CD4-positive, alpha-beta T cell treated with Interleukin-10 for 1 hour (primary cell): ENCODE measurements around the gene GTF2I.
"Not testable (repeated sequence)": the region's sequence is repeated elsewhere in the genome, so short reads cannot be mapped to it uniquely, and the experiment has no call there.

Experiments used
- DNase-seq: peaks from one replicate; pipeline ENCODE4 v3.0.0-alpha.2; 2020

GTF2I gene

DNA sequence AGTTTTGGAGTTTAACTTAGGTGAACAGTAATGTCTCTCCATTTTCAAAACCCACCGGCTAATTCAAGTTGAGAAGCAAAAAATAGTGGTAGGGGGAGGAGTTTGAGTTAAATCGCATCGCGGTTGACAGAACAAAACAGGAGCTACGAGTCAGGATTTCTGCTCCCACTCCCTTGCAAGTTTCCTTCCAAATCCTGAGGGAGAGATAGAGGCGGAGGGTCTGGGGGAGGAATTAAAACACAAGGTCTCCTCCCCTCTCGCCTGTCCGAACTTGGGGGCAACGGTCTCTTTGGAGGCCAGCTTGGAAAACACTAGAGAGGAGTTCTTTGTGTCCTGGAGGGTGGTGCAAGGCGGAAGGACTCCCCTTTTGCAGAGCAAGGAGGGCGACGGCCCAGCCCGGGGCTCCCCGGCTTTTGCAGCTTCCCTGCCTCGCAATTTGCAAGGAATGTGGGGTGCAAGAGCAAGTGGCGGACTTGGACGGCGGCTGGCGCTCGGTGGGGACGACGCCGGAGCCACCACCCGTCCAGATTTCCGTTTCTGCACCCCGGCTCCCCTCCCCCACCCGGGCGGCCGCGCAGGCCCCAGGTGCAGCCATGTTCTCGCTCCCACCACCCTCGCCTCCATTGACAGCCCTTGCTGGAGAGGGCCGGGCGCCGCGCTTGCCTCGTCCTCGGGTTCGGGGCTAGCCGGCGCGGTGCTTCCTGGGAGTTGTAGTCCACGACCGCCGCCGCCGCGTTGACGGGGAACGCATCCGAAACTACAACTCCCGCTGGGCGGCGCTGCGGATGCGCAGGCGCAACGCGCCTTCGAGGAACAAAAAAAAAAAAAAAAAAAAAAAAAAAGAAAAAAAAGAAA lies 454 bp upstream of the GTF2I start:
- DNase-seq, result peak; percentile 98

DNA sequence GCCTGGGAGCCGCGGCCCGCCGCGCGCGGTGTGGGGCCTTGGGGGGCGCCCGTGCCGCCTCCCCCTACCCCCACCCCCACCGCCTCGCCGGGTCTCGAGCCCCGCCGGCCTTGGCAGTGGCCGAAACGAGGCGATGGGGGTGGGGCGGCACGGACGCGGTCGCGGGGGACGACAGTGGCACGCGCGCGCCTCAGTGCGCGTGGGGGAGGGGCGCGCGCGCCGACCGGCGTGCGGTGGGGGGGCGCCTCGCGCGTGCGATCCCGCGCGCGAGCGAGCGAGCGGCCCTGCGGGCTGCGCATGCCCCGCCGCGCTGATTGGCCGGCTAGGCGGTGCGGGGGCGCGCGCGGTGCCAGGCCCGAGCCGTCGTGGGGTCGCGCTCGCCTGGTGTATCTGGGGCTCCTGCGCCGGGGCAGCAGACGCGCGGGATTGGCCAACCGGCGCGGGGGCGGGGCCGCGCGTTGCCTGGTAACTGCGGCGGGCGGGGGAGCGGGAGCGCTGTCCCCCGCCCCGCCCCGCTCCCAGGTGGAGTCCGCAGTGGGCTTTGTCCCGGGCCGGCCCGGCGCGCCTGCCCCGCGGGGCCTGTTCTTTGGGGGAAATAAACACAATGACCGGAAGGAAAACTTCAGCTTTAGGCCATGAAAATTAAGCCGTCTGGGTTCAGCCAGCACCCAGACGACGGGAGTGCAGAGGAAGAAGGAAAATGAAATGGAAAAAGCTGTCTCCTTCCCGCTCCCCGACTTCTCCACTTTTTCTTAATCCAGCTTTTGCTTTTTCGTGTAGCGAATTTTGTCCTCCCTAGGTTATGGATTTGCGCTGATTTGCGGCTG lies 873 bp downstream of the GTF2I start:
- DNase-seq, result peak; percentile 91

DNA sequence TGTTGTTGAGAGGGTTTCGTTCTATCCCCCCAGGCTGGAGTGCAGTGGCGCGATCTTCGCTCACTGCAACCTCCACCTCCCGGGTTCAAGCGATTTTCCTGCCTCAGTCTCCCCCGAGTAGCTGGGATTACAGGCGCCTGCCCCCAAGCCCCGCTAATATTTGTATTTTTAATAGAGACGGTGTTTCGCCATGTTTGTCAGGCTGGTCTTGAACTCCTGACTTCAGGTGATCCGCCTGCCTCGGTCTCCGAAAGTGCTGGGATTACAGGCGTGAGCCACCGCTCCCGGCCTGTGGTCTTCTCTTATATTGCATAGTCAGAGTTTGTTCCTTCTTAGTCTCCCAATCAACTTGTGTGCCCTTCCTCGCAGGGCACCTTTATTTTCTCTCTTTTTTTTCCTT lies 2.7 kb downstream of the GTF2I start:
- not testable (repeated sequence) for DNase-seq

DNA sequence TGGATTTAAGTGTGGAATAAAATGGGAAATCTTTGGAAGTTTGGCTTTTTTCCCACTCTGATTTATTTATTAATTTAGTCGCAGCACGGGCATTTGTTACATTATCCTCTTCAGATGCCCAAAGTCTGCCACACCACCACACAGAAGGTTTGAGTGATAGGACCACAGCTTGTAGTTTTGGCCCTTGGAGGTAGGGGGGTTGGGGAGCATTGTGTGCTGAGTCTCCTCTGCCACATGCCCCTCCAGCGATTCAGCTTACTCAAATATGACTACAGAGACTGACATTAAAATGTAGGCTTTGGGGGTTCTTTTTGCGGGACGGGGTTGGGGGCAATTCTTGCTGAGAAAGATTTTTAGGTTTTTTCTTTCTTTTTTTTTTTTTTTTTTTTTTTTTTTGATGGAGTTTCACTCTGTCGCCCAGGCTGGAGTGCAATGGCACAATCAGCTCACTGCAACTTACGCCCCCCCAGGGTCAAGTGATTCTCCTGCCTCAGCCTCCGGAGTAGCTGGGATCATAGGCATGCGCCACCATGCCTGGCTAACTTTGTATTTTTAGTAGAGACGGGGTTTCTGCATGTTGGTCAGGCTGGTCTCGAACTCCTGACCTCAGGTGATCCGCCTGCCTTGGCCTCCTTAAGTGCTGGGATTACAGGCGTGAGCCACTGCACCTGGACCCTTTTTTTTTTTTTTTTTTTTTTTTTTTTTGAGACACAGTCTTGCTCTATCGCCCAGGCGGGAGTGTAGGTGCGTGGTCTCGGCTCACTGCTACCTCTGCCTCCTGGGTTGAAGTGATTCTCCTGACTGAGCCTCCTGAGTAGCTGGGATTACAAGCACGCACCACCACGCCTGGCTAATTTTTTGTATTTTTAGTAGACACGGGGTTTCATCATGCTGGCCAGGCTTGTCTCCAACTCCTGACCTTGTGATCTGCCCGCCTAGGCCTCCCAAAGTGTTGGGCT lies 4.6 kb downstream of the GTF2I start:
- not testable (repeated sequence) for DNase-seq

DNA sequence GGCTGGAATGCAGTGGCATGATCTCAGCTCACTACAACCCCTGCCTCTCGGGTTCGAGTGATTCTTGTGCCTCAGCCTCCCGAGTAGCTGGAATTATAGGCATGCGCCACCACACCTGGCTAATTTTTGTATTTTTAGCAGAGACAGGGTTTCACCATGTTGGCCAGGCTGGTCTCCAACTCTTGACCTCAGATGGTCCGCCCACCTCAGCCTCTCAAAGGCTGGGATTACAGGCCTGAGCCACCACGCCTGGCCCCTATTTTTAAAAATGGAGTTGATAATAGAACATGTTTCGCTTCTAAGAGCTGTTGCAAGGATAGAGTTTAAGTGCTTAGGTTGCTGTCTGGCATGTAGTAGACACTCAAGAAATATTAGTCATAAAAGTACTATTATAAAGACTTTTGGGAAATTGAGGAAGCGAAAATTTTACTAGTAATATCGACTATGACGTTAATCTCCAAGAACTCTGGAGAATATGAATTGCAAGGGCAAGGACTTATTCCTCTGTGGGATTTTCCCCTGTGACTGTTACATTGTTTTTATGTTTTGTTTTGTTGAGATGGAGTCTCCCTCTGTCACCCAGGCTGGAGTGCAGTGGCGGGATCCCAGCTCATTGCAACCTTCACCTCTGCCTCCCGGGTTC lies 7.9 kb downstream of the GTF2I start:
- no peak for DNase-seq

DNA sequence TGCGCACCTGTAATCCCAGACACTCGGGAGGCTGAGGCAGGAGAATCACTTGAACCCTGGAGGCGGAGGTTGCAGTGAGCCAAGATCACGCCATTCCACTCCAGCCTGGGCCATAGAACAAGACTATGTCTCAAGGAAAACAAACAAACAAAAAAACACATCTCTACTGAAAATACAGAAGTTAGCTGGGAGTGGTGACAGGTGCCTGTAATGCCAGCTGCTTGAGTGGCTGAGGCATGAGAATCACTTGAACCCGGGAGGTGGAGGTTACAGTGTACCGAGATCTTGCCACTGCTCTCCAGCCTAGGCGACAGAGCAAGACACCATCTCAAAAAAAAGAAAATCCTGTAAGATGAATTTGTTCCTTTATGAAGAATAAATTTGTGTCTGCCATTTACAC lies 9.5 kb downstream of the GTF2I start:
- DNase-seq, result not testable (repeated sequence)

DNA sequence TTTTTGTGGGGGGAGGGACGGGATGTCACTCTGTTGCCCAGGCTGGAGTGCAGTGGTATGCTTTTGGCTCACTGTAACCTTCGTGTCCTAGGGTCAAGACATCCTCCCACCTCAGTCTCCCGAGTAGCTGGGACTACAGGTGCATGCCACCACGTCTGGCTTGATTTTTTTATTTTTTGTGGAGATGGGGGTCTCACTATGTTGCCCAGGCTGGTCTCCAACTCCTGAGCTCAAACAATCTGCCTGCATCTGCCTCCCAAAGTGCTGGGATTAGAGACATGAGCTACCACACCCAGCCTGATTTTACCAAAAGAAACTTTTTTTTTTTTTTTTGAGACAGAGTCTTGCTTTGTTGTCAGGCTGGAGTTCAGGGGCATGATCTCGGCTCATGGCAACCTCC lies 10.0 kb downstream of the GTF2I start:
- DNase-seq, result not testable (repeated sequence)

DNA sequence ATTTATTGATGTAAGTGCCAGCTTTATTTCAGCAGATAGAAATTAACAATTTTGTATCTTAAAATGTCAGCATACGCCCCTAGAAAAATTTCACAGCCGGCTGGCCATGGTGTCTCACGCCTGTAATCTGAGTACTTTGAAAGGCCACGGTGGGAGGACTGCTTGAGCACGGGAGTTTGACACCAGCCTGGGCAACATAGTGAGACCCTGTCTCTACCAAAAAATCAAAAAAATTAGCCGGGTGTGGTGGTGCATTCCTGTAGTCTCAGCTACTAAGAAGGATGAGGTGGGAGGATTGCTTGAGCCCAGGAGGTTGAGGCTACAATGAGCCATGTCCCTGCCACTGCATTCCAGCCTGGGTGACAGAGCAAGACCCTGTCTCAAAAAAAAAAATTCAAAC lies 14.1 kb downstream of the GTF2I start:
- no peak for DNase-seq

DNA sequence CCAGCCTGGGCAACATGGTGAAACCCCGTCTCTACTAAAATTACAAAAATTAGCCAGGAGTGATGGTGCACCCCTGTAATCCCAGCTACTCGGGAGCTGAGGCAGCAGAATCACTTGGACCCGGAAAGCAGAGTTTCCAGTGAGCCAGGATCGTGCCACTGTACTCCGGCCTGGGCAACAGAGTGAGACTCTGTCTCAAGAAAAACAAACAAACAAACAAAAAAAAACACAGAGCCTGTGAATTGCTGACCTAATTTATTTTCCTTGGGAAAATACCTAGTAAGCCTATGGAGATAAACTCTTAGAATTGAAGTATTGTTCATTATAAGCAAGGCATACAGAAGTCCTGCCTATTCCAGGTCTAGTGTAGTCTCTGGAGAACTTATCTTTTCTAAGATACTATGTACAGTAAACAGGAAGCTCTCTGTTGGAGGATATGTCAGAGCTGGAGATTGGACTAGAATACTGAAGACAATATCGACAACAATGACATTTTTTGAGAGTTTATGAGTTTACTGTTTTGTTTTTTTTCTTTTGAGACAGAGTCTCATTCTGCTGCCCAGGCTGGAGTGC lies 14.9 kb downstream of the GTF2I start:
- no peak for DNase-seq

DNA sequence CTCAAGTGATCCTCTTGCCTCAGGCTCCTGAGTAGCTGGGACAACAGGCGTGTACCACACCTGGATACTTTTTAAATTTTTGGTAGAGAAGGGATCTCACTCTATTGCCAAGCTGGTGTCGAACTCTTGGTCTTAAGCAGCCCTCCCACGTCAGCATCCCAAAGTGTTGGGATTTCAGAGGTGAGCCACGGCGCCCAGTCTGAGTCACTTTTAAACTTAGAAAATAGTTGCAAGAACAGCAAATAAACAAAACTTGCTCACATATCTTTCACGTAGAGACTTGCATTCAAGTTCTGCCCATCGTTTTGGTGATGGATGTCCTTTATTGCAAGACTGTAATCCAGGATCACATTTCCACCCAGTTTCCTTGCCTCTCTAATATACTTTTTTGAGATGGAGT lies 16.6 kb downstream of the GTF2I start:
- DNase-seq, result no peak

DNA sequence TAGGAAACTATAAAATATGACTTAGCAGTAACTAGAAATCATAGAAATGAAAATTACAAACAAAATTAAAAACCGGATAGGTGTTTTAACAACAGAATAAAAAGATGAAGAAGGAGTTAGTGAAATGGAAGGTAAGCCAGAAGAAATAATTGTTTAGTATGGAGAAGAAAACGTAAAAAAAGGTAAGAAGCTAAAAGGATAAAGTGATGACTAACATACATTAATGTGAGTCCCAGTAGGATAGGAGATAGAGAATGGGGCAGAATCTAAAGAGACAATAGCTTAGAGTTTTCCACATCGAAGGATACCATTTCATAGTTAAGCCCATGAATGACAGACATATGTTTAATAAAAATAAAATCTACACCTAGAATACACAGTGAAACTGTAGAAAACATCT lies 25.3 kb downstream of the GTF2I start:
- no peak for DNase-seq

DNA sequence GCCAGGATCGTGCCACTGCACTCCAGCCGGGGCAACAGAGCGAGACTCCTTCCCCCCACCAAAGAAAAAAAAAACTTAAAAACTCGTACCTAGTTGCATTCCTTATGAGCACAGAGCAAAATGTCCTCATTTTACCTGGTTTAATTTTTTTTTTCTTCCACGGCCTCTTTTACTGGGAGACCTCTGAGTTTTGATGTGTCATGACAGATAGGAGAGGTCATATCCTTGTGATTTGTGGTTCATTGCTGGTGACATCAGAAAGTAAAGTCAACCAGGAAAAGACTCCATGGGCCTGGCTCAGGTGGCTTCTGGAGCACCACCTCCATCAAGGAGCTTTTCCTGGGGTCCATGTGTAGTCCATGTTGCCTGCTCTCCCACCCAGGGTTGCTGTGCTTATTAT lies 26.3 kb downstream of the GTF2I start:
- DNase-seq, result no peak

DNA sequence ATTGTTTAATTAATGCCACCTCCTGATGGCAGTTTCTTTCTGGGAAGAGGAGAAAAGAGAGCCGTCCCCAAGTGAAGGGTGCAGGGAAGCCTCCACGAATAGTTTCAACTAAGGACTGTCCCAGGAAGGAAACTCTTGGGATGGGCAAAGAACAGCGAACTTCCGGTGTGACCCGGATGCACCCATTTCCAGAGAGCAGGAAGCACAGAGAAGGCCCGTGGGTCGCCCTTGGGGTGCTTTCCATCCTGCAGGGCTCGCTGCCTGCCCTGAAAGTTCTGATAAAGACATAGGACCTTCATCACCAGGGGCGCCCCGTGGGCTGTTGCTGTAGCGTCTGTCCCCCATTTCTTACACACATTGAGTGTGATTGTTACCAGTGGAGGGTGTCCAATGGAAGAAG lies 27.0 kb downstream of the GTF2I start:
- DNase-seq, result no peak

DNA sequence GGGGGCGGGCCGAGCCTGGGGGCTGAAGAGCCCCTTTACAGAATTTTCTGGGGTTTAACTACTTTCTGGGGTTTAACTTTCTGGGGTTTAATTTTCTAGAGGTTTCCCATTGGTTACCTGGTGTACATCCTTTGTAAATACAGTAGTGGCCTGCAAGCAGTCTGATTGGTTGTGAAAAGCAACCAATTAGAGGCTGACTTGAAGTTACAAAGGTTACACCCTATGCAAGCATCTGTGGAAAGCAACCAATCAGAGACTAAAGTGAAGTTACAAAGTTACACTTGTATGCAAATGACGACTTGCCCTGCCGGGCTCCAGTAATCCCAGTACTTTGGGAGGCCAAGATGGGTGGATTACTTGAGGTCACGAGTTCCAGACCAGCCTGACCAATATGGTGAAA lies 27.4 kb downstream of the GTF2I start:
- DNase-seq, result no peak

DNA sequence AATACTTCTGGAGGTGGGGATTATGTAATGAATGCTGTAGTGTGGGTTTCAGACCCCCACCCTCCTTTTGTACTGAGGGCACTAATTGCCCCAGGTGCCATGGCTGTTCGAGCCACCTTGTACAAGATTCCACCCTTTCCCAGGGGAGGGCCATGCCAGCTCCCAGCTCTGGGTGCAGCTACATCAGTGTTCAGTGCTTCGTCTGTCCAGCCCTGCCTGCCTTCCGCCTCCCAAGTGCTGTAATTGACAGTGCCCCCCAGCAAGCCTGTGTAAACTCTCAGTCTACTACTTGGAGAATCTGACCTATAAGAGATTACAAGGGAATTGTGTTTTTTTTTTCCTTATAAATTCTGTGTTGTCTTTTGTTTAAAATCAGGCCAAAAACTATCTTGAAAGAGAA lies 33.0 kb downstream of the GTF2I start:
- DNase-seq, result no peak

DNA sequence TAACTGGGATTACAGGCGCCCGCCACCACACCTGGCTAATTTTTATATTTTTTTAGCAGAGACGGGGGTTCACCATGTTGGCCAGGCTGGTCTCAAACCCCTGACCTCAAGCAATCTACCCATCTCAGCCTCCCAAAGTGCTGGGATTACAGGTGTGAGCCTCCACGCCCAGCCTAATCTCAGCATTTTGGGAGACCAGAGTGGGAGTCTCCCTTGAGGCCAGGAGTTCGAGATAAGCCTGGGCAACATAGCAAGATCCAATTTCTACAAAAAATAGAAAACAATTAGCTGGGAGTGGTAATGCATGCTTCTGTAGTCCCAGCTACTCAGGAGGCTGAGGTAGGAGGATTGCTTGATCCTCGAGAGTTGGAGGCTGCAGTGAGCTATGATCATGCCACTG lies 46.9 kb downstream of the GTF2I start:
- not testable (repeated sequence) for DNase-seq

DNA sequence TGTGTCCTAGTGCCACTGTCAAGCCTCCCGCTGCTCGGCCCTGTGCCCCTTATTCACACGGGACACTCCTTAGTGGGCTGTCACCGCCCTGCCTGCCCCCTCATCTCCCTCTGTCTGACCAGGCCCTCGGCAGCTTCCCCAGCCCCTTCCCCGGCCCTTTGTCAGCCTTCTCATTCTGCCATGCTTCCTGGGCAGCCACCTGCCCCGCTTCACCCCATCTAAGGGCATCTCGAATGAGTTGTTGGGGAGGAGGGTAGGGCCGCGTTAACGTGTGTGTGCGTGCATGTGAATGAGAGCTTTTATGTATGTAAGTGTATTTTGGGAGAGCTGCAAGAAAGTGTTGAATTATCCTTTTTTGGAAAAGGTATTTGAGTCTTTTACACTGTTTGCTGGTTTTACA lies 49.7 kb downstream of the GTF2I start:
- no peak for DNase-seq

DNA sequence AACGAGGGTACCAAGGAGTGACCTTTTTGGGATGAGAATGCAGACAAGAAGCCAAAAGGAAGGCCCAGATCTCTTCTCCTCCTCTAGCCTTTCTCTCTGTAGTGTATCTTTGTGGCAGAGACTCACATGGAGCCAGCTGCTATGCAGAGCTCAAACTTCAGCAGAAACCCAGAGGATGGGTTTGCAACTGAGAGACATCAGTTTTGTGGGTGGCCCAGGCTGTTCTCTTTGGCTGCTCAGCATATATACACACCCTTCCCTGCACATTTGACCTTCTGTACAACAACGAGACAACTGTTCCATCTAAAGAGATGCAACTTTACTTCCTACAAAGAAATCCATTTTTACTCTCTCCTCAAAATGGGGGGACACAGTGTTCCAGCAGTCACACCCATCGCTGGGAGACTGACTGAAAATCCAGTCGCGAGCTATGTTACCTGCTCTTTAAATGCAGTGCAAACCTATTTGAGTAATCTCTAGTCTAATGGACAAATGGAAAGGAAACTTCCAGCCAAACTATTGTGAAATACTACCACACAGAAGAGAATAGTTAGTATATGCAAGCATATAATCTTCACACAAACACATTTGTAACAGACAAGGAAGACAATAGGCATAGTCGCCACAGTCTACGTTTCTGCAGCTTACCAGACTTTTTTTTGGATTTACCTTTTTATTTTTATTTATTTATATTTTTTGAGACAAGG lies 51.2 kb downstream of the GTF2I start:
- no peak for DNase-seq

DNA sequence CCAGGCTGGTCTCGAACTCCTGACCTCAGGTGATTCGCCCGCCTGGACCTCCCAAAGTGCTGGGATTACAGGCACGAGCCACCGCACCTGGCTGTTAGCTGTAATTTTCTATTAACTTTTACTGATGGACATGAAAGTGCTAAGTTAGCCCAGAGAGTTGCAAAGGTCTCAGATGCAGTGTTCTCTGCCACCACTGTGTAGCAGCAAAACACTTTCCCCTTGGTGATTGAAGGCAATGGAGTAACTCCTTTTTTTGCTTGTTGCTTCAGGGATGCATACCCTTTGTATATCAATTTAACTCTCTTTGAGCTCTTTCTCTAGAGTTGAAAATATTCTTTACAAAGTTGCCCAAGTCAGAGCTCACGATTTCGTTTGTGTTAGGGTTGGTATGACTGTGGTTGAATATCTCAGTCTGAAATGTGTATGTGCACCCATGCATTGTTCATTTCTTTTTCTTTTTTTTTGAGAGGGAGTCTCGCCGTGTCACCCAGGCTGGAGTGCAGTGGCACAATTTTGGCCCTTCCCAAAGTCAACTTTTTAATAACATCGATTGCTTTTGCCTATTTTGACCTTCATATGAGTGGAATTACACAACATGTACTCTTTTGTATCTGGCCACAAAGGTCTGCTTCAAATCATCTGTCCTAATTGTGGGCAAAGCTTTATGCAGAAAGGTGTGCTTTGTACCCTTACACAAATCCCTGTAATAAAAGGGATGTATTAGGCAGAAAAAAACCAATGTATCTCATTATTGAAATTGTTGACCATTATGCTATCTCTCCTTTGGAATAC lies 52.6 kb downstream of the GTF2I start:
- DNase-seq, result no peak

DNA sequence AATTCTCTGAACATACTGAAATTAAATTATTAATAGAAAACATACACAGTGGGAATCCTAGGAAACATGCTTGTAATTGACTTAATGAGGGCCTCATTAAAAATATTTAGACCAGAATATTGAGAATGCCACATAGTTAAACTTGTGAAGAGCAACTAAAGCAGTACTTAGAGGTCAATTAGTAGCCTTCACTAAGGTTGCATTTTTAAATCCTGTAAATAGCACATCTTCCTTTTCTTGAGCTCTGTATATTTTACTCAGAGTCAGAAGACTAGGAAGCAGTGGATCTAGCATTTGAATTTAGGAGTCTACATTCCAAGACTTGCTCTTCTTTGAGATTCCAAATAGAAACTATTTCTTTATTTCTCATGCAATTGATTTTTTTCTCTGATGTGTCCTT lies 56.0 kb downstream of the GTF2I start:
- DNase-seq, result no peak

DNA sequence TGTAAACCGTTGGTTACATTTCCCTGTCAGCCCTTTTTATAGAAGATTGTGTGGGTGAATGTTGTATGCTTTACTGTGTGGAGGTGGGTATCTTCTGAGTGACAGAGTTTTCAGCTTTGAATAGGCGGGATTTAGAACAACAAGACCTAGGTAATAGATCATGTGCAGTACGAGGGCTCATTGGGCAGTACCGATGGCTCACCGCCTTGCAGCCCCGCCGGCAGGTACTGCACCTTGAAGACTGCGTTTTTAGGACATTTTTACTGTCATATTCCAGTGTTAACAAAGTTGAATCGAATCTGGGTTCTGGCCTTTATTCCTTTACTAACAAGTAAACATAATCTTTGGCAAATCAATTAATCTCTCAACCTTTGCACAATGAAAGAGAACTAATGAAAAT lies 60.4 kb downstream of the GTF2I start:
- no peak for DNase-seq
